ENCODE results near the gene SUMO3. TPM values are rescaled to one million over a fixed set of nuclear protein-coding genes. Genes with fewer than 3 reads are reported as not detected.

SUMO3 gene
- total and polyA plus RNA-seq, 2 donors (not counting 3 experiments of a cell fraction or from before 2014, with no cell fraction given): 102 to 123 TPM

- Histone ChIP-seq H3K4me3 (replicated peaks in 1 of 3; ENCODE audit: insufficient read depth in 1 of 3, low read depth in 1 of 3, low read length in 3 of 3) (no peak overlapping the region), H3K4me1 (ENCODE audit: control insufficient read depth, extremely low read depth, insufficient read depth, low read length) (no peaks in the 10 kb centered on the region), H2AFZ (ENCODE audit: low read depth, low read length) (no peak overlapping the region), H3K4me2 (ENCODE audit: insufficient read depth, low read length) (no peak overlapping the region), H3K9me3 (replicated peaks; ENCODE audit: control insufficient read depth, insufficient read depth, low read length) (peaks cover 3% of the 10 kb centered on the region), H3K9ac (replicated peaks; ENCODE audit: extremely low read depth, insufficient read depth, low read length) (no peak overlapping the region), H3K27ac (ENCODE audit: insufficient read depth, low read depth, low read length) (no peak overlapping the region), H3K79me2 (ENCODE audit: control insufficient read depth, insufficient read depth, low read length) (no peaks in the 10 kb centered on the region), H3K9me1 (replicated peaks; ENCODE audit: control insufficient read depth, extremely low read depth, insufficient read depth, low read length) (no peaks in the 10 kb centered on the region), H3K27me3 (ENCODE audit: control insufficient read depth in 2 of 2, insufficient read depth in 2 of 2, low read length in 2 of 2) (peaks cover 0 to 16% of the 10 kb centered on the region in 2 experiments), H3K36me3 (ENCODE audit: control insufficient read depth in 2 of 2, extremely low read depth in 1 of 2, insufficient read depth in 2 of 2, low read length in 2 of 2) (no peaks in the 10 kb centered on the region), H4K20me1 (replicated peaks; ENCODE audit: control insufficient read depth, extremely low read depth, insufficient read depth, low read length) (no peaks in the 10 kb centered on the region)
- ChIA-PET POLR2A (no interaction called here), CTCF (no interaction called here)
- no TSS peak for BruUV-seq (replicated peaks)
- dilution Hi-C loops (cut with MboI; ENCODE audit: extremely low pct_ligation_motif_present, low sequenced_read_pairs): no loop called here
- DNase-seq (ENCODE audit: low read depth, low spot score) (no peak), FAIRE-seq (no peak)
- intact Hi-C loops (cut with micrococcal nuclease): no loop called here
- TF ChIP-seq EZH2 (IDR thresholded peaks at IDR 0.05; ENCODE audit: borderline replicate concordance, low read depth, low read length, severe bottlenecking): no peak
- no peak for TF ChIP-seq FOS (IDR thresholded peaks at IDR 0.05; ENCODE audit: borderline replicate concordance, insufficient read depth, low read length)
- TF ChIP-seq, protein P1, sequence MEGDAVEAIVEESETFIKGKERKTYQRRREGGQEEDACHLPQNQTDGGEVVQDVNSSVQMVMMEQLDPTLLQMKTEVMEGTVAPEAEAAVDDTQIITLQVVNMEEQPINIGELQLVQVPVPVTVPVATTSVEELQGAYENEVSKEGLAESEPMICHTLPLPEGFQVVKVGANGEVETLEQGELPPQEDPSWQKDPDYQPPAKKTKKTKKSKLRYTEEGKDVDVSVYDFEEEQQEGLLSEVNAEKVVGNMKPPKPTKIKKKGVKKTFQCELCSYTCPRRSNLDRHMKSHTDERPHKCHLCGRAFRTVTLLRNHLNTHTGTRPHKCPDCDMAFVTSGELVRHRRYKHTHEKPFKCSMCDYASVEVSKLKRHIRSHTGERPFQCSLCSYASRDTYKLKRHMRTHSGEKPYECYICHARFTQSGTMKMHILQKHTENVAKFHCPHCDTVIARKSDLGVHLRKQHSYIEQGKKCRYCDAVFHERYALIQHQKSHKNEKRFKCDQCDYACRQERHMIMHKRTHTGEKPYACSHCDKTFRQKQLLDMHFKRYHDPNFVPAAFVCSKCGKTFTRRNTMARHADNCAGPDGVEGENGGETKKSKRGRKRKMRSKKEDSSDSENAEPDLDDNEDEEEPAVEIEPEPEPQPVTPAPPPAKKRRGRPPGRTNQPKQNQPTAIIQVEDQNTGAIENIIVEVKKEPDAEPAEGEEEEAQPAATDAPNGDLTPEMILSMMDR (IDR thresholded peaks at IDR 0.05; ENCODE audit: extremely low read depth in 1 of 2, insufficient read depth in 1 of 2, low read depth in 1 of 2, low read length in 2 of 2): no peak
- TF ChIP-seq MAX (IDR thresholded peaks at IDR 0.05; ENCODE audit: insufficient read depth, insufficient read length): no peak
- no peak for TF ChIP-seq MYC (IDR thresholded peaks at IDR 0.05; ENCODE audit: low read depth, low read length)
- no peak for TF ChIP-seq POLR2A (IDR thresholded peaks at IDR 0.05; ENCODE audit: low read depth, low read length)
- TF ChIP-seq JUN (IDR thresholded peaks at IDR 0.05; ENCODE audit: borderline replicate concordance, insufficient read depth, insufficient read length, low read depth): no peak
- TF ChIP-seq POLR2AphosphoS5 (IDR thresholded peaks at IDR 0.05; ENCODE audit: insufficient read depth, low read depth, low read length): no peak
- TF ChIP-seq GATA2 (IDR thresholded peaks at IDR 0.05; ENCODE audit: insufficient read depth, insufficient read length, low read depth, low read length): no peak
Observed at GRCh38 chr21:44831227-44831860, 13.5 kb upstream of the SUMO3 start.

Data from endothelial cell of umbilical vein (primary cell).